Globus pallidus (tissue), 1 donor: Measurements from ENCODE around the gene FURIN.
"Not testable (repeated sequence)": the region's sequence is repeated elsewhere in the genome, so short reads cannot be mapped to it uniquely, and the experiment has no call there.

Experiments
- DNase-seq: peaks from one replicate; pipeline ENCODE4 v3.0.0-alpha.2; 2015; ENCODE audit warnings: low spot score

Gene FURIN

DNA sequence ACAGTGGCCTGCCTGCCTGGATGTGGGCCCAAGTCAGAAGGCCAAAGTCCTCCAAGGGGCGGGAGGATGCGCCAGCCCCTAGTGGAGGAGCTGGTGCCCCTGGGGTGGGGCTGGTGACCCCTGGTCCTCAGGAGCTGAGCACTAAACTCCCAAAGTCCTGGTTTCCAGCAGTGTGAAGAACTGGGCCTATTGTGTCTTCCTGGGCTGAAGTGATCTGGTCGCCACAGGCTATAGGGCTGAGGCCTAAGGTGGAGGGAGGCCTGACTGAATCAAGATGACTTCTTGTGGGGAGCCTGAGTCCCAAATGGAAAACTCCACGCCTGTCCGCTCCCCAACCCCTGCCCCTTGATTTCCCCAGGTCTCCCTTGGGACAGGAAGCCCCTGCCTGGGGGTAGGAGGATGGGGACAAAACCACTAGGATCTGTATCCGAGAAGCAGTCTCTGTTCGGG, 15.2 kb downstream of the FURIN start:
- DNase-seq: no peak

DNA sequence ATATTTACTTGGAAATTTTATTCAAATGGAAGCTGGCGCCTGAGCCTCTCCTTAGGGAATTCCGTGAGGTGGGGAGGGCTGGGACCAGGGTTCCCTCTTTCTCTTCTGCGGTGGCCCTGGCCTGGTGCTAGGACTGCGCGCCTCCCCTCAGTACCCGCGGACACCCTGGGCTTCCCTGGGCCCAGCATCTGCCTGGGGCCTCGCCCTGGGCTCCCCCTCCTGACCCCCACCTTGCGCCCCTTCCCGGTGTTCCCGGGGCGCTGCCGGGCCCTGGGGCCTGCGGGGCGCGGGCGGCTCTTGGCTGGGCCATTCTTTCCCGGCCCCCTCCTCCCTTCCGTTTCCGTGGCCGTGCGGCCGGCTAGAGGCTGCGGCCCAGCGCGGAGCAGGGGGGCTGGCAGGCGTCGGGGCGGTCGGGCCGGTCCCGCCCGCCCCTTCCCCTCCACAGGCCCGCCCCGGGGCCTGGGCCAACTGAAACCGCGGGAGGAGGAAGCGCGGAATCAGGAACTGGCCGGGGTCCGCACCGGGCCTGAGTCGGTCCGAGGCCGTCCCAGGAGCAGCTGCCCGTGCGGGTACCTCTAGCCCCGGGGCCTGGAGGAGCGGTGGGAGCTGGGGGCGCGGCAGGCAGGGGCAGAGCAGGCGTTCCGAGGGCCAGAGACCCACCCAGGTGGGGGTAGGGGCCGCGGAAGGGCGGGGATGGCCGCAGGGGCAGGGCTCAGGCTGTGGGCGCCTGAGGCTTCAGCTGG, 15.8 kb downstream of the FURIN start, which contains the start of gene FES:
Gene FES (plus strand): TSS at position 529 of the 743 bp plus-strand sequence. CDS start 542 bp downstream, outside the sequence.
- no peak for DNase-seq

DNA sequence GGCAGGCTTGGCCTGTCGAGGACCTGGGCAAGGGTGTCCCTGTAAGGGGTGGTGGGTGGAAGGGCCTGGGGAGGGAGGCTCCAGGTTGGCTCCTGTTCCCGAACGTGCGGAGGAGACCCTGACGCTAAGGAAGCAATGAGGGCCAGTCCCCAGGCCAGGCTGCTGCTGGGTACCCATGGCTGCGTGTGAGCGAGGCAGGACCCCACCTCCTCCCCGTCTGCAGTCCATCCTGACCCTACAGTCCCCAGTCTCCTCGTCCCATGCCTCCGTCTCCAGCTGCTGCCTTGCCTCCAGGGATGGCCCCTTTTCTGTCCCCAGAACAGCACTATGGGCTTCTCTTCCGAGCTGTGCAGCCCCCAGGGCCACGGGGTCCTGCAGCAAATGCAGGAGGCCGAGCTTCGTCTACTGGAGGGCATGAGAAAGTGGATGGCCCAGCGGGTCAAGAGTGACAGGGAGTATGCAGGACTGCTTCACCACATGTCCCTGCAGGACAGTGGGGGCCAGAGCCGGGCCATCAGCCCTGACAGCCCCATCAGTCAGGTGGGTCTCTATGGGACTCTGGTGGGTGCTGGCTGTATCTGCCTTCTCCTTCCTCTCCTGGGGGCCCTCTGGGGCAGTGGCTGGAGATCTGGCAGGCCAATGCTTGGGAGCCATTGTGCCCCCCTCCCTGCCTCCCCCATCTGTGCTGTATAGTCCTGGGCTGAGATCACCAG, 16.5 kb downstream of the FURIN start:
- DNase-seq: no peak

- DNase-seq: peak; percentile 64
Observed at GRCh38 chr15:90885432-90886290, 17.3 kb downstream of the FURIN start.

DNA sequence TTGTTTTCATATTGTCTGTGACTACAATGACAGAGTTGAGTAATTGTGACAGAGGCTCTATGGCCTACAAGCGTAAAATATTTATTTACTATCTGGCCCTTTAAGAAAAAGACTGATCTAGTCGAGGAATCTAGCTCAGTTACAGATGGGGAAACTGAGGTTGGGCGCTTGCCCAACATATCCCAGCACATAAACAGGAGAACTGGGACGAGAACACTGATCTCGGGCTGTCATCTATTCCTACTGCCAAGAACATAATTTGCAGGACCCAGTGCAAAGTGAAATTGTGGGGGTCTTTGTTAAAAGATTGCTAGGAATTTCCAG, 17.9 kb downstream of the FURIN start:
- DNase-seq: no peak

GRCh38 chr15:90887037-90887481, 18.7 kb downstream of the FURIN start:
- DNase-seq: no peak

DNA sequence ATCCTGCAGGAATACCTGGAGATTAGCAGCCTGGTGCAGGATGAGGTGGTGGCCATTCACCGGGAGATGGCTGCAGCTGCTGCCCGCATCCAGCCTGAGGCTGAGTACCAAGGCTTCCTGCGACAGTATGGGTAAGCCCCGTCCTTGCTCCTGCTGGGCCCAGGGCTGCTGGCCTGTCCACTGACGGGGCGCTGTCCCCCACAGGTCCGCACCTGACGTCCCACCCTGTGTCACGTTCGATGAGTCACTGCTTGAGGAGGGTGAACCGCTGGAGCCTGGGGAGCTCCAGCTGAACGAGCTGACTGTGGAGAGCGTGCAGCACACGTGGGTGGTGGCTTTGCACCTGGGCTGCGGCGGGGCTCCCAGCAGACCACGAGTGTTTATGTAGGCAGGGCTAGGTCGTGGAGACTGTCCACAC, 20.9 kb downstream of the FURIN start:
- DNase-seq: no peak

DNA sequence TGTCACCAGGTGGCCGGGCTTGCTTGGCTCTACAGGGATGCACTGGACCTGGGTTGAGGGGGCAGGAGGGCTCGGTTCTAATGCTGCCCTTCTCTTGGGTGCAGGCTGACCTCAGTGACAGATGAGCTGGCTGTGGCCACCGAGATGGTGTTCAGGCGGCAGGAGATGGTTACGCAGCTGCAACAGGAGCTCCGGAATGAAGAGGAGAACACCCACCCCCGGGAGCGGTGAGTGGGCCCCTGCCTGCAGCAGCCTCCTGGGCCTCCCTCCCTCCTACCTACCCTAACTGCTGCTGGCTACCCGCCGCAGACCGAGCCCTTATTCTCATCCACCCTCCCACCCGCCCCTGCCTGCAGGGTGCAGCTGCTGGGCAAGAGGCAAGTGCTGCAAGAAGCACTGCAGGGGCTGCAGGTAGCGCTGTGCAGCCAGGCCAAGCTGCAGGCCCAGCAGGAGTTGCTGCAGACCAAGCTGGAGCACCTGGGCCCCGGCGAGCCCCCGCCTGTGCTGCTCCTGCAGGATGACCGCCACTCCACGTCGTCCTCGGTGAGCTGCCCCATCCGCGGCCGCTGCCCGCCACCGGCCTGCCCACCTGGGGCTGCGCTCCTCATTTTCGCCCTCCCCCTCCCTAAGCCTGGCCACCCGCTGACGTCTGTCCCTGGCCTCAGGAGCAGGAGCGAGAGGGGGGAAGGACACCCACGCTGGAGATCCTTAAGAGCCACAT, 21.5 kb downstream of the FURIN start:
- no peak for DNase-seq

DNA sequence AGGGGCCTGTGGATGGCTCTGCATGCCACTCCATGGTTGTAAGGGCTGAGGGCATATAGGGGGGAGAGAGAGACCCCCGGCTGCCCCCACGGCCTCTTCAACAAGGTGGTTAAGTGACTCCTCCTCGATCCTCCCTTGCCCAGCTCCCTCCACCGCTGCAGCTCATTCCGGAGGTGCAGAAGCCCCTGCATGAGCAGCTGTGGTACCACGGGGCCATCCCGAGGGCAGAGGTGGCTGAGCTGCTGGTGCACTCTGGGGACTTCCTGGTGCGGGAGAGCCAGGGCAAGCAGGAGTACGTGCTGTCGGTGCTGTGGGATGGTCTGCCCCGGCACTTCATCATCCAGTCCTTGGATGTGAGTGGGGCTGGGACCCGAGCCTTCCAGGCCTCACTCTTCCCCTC, 22.5 kb downstream of the FURIN start:
- no peak for DNase-seq

GRCh38 chr15:90891346-90891949, 23.1 kb downstream of the FURIN start:
- DNase-seq: no peak

- no peak for DNase-seq
Observed at GRCh38 chr15:90892023-90892422, 23.6 kb downstream of the FURIN start.

DNA sequence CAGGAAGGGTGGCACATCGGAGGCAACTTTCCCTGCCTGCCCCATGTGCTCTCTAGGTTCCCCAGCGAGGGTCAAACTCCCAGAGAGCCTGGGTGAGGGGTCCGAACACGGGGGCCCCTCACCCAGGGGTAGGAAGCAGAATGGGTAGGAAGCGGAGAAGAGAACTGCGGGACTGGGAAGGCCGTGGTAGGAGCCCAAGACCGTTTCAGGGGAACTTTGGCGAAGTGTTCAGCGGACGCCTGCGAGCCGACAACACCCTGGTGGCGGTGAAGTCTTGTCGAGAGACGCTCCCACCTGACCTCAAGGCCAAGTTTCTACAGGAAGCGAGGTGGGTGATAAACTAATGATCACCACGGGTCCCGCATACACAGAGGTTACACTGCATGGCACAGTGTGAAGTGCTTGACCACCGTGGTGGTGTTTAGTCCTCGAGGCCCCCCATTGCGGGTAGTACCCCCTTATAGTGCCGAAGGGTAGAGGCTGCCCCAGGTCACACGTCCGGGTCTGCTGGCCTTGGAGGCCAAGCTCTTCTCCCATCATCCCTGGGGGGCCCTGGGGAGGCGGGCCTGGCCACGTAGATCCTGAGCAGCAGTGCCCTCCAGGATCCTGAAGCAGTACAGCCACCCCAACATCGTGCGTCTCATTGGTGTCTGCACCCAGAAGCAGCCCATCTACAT, 24.2 kb downstream of the FURIN start:
- DNase-seq: no peak

GRCh38 chr15:90893175-90894090, 25.0 kb downstream of the FURIN start:
- no peak for DNase-seq

DNA sequence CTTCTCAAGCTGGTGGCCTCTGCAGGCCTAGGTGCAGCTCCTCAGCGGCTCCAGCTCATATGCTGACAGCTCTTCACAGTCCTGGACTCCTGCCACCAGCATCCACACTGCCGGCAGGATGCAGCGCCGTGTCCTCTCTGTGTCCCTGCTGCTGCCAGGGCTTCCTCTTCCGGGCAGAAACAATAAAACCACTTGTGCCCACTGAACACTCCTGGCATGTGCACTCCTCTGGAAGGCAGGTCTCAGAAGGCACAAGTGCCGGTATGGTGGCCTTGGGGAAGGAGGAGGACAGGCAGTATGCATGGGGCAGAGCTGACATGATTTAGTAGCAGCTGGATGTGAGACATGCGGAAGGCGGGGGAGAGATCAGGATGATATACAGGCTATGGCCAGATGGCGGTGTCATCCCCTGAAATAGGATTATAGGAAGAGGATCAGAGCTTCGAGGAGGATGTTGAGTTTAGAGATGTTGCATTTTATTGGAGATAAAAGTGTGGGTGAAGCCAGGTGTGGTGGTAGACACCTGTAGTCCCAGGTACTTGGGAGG, 27.3 kb downstream of the FURIN start:
- DNase-seq: peak; percentile 85

- DNase-seq: not testable (repeated sequence)
Observed at GRCh38 chr15:90897131-90897655, 28.8 kb downstream of the FURIN start.

- DNase-seq: peak; percentile 63
Observed at GRCh38 chr15:90901175-90902039, 33.0 kb downstream of the FURIN start.

GRCh38 chr15:90902040-90902839, 33.9 kb downstream of the FURIN start:
- DNase-seq: peak; percentile 82
